EH (cell line): ENCODE measurements around the gene C3AR1.
A peak's percentile ranks its signal among the peaks of the same experiment; 100 is the strongest.
"Not testable (repeated sequence)": the region's sequence is repeated elsewhere in the genome, so short reads cannot be mapped to it uniquely, and the experiment has no call there.

ENCODE experiments used
- DNase-seq: peaks from one replicate; pipeline ENCODE4 v3.0.0-alpha.2; 2015; ENCODE audit warnings: low read depth

The C3AR1 gene

GRCh38 chr12:8027856-8028255 is 38.3 kb downstream of the C3AR1 start:
- no peak for DNase-seq

- peak; percentile 99 for DNase-seq
Measured at GRCh38 chr12:8026291-8026900, 39.8 kb downstream of the C3AR1 start.

DNA sequence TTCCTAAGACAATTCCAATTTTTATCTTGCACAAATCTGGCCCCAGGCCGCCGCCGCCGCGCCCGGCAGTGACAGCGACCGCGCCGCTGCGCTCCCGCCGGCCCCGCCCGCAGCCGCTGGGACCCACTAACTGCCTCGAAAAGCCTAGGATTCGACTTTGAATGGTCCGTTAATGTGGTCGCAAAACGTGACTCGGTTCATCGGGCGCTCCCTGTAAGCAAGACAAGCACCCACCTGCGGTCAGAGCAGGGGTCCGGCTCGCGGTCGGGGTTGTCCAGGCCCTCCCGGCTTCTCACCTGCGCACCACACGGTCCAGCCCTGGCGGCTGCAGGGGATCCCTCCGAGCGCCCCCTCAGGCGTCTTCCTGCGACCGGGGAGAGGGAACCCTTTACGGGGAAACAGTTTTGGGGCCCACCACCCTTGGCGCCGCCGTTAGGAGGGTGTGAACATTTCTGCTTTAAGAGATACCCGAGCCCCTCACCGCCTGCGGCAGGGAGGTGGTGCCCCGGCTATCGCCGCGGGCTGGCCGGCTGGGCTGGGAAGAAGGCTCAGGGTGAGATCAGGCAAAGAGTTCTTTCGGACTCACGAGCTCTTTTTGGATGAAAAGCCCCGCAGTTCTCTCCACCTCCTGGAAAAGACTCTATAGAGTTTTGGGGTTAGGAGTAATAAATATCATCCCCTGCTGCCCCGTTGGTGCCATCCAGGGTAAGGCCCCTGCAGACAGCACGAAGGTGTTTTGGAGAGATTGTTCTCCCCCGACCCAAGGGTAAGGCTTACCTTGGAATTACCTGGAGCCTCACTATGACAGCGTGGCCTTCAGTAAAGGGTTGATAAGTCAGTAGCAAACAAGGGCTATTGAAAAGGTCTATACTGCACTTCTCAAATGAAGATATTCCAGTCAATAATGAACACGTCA is 47.2 kb downstream of the C3AR1 start:
- no peak for DNase-seq

DNA sequence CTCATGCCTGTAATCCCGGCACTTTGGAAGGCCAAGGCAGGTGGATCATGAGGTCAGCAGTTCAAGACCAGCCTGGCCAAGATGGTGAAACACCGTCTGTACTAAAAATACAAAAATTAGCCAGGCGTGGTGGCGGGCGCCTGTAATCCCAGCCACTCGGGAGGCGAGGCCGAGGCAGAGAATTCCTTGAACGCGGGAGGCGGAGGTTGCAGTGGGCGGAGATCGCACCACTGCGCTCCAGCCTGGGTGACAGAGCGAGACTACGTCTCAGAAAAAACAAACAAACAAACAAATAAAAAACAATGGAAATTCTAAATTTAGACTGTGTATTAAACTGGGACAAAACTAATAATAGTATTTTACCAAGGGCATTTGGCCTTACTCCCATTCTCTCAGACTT is 47.9 kb downstream of the C3AR1 start:
- not testable (repeated sequence) for DNase-seq

- DNase-seq, result no peak
Measured at GRCh38 chr12:8014836-8015235, 51.3 kb downstream of the C3AR1 start.

DNA sequence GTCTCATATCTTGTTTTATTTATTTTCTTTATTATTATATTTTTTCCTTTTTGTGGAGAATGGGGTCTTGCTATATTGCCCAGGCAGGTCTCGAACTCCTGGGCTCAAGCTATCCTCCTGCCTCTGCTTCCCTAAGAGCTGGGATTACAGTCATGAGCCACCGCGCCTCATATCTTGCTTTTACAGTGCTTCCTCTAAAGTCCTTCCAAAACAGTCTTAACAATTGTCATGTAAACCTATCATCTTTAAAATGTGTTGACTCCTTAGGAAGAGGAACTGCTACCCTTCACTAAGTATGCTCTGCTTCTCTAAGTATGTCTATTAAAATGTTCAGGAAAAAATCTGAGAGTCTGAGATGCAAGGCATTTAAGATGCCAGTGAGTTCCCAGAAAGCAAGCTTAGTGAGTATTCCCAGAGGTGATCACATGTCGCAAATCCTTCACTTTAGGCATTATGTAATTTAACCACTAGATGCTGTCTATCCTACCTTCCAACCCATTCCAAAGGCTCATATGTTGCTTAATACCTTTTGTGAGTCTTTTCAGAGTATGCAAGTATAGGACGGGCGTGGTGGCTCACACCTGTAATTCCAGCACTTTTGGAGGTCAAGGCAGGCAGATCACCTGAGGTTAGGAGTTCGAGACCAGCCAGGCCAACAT is 53.4 kb downstream of the C3AR1 start:
- DNase-seq, result no peak

GRCh38 chr12:8011331-8011730 is 54.8 kb downstream of the C3AR1 start:
- DNase-seq, result no peak
